Loucy (cell line): Measurements from ENCODE around the gene PBLD.
"Not testable (repeated sequence)": the region's sequence is repeated elsewhere in the genome, so short reads cannot be mapped to it uniquely, and the experiment has no call there.

Experiments used
- H2AFZ ChIP-seq: fragments of 200-600 bp; sonication (generic); 2 replicates; pipeline ENCODE4 v1.6.0; 2016; ENCODE audit warnings: antibody characterized with exemption, mild to moderate bottlenecking, low read length, moderate library complexity
- H3F3A ChIP-seq: fragments of 200-600 bp; 2 replicates; pipeline ENCODE4 v1.6.0; 2016; ENCODE audit warnings: antibody characterized with exemption, low read depth, mild to moderate bottlenecking
- H3K27me3 ChIP-seq: fragments of 200-600 bp; sonication (generic); 2 replicates; pipeline ENCODE4 v1.6.1; 2014; ENCODE audit warnings: low read length, mild to moderate bottlenecking; ENCODE audit not compliant: insufficient read depth, poor library complexity, severe bottlenecking
- H3K36me3 ChIP-seq: fragments of 200-600 bp; sonication (generic); 2 replicates; pipeline ENCODE4 v1.6.1; 2016; ENCODE audit warnings: low read length; ENCODE audit not compliant: insufficient read depth
- H3K4me1 ChIP-seq: fragments of 200-600 bp; sonication (generic); 2 replicates; pipeline ENCODE4 v1.5.1; 2014; ENCODE audit warnings: low read length, mild to moderate bottlenecking; ENCODE audit not compliant: insufficient read depth, poor library complexity, severe bottlenecking
- H3K4me2 ChIP-seq: fragments of 200-600 bp; sonication (generic); 2 replicates; pipeline ENCODE4 v1.6.0; 2014; ENCODE audit warnings: antibody characterized with exemption, low read length, low read depth, mild to moderate bottlenecking; ENCODE audit not compliant: poor library complexity, severe bottlenecking
- H3K4me3 ChIP-seq: fragments of 200-600 bp; sonication (generic); 2 replicates; pipeline ENCODE4 v1.5.1; 2014; ENCODE audit warnings: low read length, mild to moderate bottlenecking, mixed read lengths; ENCODE audit not compliant: poor library complexity, severe bottlenecking
- H3K79me2 ChIP-seq: fragments of 200-600 bp; sonication (generic); 2 replicates; pipeline ENCODE4 v1.6.1; 2014; ENCODE audit warnings: low read length; ENCODE audit not compliant: insufficient read depth
- H3K9ac ChIP-seq: fragments of 200-600 bp; sonication (generic); 2 replicates; pipeline ENCODE4 v1.6.0; 2014; ENCODE audit warnings: mild to moderate bottlenecking, low read depth, low read length, moderate library complexity; ENCODE audit not compliant: poor library complexity, severe bottlenecking
- H3K9me2 ChIP-seq: fragments of 200-600 bp; sonication (generic); replicated peaks from 2 replicates; pipeline ENCODE4 v1.6.1; 2016; ENCODE audit warnings: low read depth, low read length, mixed read lengths
- H3K9me3 ChIP-seq: fragments of 200-600 bp; sonication (generic); 2 replicates; pipeline ENCODE4 v1.6.1; 2014; ENCODE audit warnings: mild to moderate bottlenecking, antibody characterized with exemption, low read length, low read depth; ENCODE audit not compliant: insufficient read depth
- H4K20me1 ChIP-seq: fragments of 200-600 bp; sonication (generic); 2 replicates; pipeline ENCODE4 v1.6.0; 2014; ENCODE audit warnings: antibody characterized with exemption, low read length, mild to moderate bottlenecking; ENCODE audit not compliant: insufficient read depth, poor library complexity, severe bottlenecking
- CTCF ChIP-seq: fragments of 200-600 bp; sonication (generic); conservative IDR thresholded peaks from 2 replicates; pipeline ENCODE4 v1.5.1; 2014; ENCODE audit warnings: mild to moderate bottlenecking, antibody characterized with exemption, low read length
- EZH2phosphoT487 ChIP-seq: fragments of 200-600 bp; IDR thresholded peaks from 2 replicates; pipeline ENCODE4 v1.6.1; 2018; ENCODE audit warnings: antibody characterized with exemption, mild to moderate bottlenecking, moderate library complexity, borderline replicate concordance

Gene PBLD

GRCh38 chr10:68315582-68315981, 17.1 kb downstream of the PBLD start:
- H3K27me3 ChIP-seq = no peaks in the 10 kb centered on the region
- H3K4me2 ChIP-seq = no peak overlapping the region
- TF ChIP-seq EZH2phosphoT487 (no peak), CTCF (no peak)
- no peak overlapping the region for H3K9ac ChIP-seq
- peaks cover 8% of the 10 kb centered on the region; the same call in 1 of the 2 replicates for H3K9me3 ChIP-seq
- H3K79me2 ChIP-seq = no peaks in the 10 kb centered on the region
- H3K4me1 ChIP-seq = peaks cover 4% of the 10 kb centered on the region
- no peak overlapping the region for H3K4me3 ChIP-seq
- no peaks in the 10 kb centered on the region for H3K36me3 ChIP-seq
- no peaks in the 10 kb centered on the region for H4K20me1 ChIP-seq
- H3F3A ChIP-seq = no peaks in the 10 kb centered on the region
- no peak overlapping the region for H2AFZ ChIP-seq
- H3K9me2 ChIP-seq = no peaks in the 10 kb centered on the region

GRCh38 chr10:68314930-68315329, 17.8 kb downstream of the PBLD start:
- not testable (repeated sequence) for H3F3A ChIP-seq, H3K27me3 ChIP-seq

GRCh38 chr10:68310531-68310930, 22.2 kb downstream of the PBLD start:
- TF ChIP-seq EZH2phosphoT487 (no peak), CTCF (no peak)
- Histone ChIP-seq H3K36me3 (no peaks in the 10 kb centered on the region), H3K27me3 (no peaks in the 10 kb centered on the region), H3K9ac (no peak overlapping the region), H3K4me2 (no peak overlapping the region), H3K79me2 (no peaks in the 10 kb centered on the region), H2AFZ (no peak overlapping the region), H3F3A (no peaks in the 10 kb centered on the region), H3K4me3 (no peak overlapping the region), H3K4me1 (peaks cover 4% of the 10 kb centered on the region), H3K9me2 (no peaks in the 10 kb centered on the region), H3K9me3 (no peaks in the 10 kb centered on the region), H4K20me1 (no peaks in the 10 kb centered on the region)

More at GRCh38 chr10:68314930-68315329, 17.8 kb downstream of the PBLD start:
- H3K9ac ChIP-seq, H3K4me1 ChIP-seq, H3K36me3 ChIP-seq, H4K20me1 ChIP-seq, H3K4me2 ChIP-seq, H3K79me2 ChIP-seq, H3K9me3 ChIP-seq, H3K9me2 ChIP-seq, H2AFZ ChIP-seq, H3K4me3 ChIP-seq: not testable (repeated sequence)

GRCh38 chr10:68305854-68306253, 26.9 kb downstream of the PBLD start:
- Histone ChIP-seq H3K9me2 (no peaks in the 10 kb centered on the region), H3K36me3 (no peaks in the 10 kb centered on the region), H4K20me1 (no peaks in the 10 kb centered on the region), H3K4me3 (no peak overlapping the region), H3K79me2 (no peaks in the 10 kb centered on the region), H3K4me2 (no peak overlapping the region), H3K4me1 (no peaks in the 10 kb centered on the region), H3K9me3 (no peaks in the 10 kb centered on the region), H3F3A (no peaks in the 10 kb centered on the region), H3K27me3 (no peaks in the 10 kb centered on the region), H3K9ac (no peak overlapping the region), H2AFZ (no peak overlapping the region)
- TF ChIP-seq CTCF (no peak), EZH2phosphoT487 (no peak)
